22Rv1 (cell line): ENCODE results near the gene PXK.

Source experiments
- ZFX ChIP-seq: fragments of 450-650 bp; IDR thresholded peaks from 2 replicates; pipeline ENCODE4 v1.6.1; 2017; ENCODE audit warnings: antibody characterized with exemption, borderline replicate concordance
- TF ChIP-seq, protein P1 (sequence below): fragments of 450-650 bp; IDR thresholded peaks from 2 replicates; pipeline ENCODE4 v1.5.1; 2017; ENCODE audit warnings: mild to moderate bottlenecking

DNA sequence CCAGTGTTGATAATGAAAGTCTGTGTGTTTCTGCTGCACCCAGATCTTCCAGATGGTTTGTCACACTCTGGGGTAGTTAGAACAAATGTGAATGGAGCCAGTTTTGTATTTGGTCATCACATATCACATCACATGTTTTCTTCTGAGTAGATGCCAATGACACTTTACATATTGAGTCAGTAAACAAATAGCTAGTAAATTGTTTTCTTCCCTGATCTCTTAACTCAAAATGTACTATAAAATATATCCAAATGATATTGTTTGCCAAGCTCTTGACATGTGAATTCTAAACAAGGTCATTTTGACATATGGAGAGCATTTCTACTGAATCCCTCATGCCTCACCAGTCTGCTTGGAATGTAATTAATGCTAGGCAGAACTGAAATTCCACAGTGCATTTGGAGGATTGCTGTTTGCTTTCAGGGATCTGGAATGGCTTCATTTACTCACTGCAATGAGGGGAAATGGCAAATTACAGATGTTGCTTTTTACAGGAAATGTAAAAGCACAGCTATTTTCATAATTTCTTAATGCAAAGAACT lies 55.9 kb downstream of the PXK start:
- TF ChIP-seq, protein P1, sequence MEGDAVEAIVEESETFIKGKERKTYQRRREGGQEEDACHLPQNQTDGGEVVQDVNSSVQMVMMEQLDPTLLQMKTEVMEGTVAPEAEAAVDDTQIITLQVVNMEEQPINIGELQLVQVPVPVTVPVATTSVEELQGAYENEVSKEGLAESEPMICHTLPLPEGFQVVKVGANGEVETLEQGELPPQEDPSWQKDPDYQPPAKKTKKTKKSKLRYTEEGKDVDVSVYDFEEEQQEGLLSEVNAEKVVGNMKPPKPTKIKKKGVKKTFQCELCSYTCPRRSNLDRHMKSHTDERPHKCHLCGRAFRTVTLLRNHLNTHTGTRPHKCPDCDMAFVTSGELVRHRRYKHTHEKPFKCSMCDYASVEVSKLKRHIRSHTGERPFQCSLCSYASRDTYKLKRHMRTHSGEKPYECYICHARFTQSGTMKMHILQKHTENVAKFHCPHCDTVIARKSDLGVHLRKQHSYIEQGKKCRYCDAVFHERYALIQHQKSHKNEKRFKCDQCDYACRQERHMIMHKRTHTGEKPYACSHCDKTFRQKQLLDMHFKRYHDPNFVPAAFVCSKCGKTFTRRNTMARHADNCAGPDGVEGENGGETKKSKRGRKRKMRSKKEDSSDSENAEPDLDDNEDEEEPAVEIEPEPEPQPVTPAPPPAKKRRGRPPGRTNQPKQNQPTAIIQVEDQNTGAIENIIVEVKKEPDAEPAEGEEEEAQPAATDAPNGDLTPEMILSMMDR: no peak
- no peak for TF ChIP-seq ZFX
